ENCODE results near the gene MAP7.

The MAP7 gene

GRCh38 chr6:136546331-136546730 is 3.9 kb downstream of the MAP7 start:
- no peak for TF ChIP-seq CTCF (IDR thresholded peaks at IDR 0.05)

GRCh38 chr6:136544326-136544725 is 5.9 kb downstream of the MAP7 start:
- no peak for TF ChIP-seq CTCF (IDR thresholded peaks at IDR 0.05)

GRCh38 chr6:136541395-136541794 is 8.8 kb downstream of the MAP7 start:
- no peak for TF ChIP-seq CTCF (IDR thresholded peaks at IDR 0.05)

- TF ChIP-seq CTCF (IDR thresholded peaks at IDR 0.05): no peak
Measured at GRCh38 chr6:136539967-136540652, 10.1 kb downstream of the MAP7 start.

GRCh38 chr6:136538836-136539235 is 11.4 kb downstream of the MAP7 start:
- TF ChIP-seq CTCF (IDR thresholded peaks at IDR 0.05): no peak

- TF ChIP-seq CTCF (IDR thresholded peaks at IDR 0.05): no peak
Measured at GRCh38 chr6:136535880-136536650, 14.2 kb downstream of the MAP7 start.

- TF ChIP-seq CTCF (IDR thresholded peaks at IDR 0.05): no peak
Measured at GRCh38 chr6:136535017-136535765, 15.0 kb downstream of the MAP7 start.

Measured in LNCAP (cell line).